ENCODE data around the gene ITGA1. TPM values are rescaled to one million over a fixed set of nuclear protein-coding genes. Genes with fewer than 3 reads are reported as not detected.
"Not testable (repeated sequence)": the region's sequence is repeated elsewhere in the genome, so short reads cannot be mapped to it uniquely, and the experiment has no call there.

The ITGA1 gene
- polyA plus RNA-seq, 6 donors from 2014 or later, result not detected

DNA sequence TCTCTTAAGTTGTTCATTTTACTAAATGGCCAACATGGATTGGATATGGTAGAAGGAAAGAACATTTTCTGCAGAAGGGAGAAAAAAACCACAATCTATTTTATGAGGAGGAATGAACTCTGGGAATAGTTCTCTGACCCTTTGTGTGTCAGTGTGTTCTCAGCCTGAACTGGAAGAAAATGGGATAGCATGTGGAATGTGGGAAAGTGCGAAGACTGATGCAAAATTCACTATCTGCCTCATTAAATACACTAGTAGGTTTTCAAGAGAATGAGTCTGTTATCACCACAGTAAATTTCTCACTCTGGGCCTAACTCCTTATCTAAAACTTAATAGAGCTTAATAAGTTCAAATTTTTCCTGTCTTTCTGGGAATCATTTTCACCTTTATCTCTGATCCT is 22.7 kb downstream of the ITGA1 start:
- Mint-ChIP-seq H3K36me3 (no peaks in the 10 kb centered on the region), H3K4me1 (no peaks in the 10 kb centered on the region), H3K9me3 (no peaks in the 10 kb centered on the region), H3K27me3 (no peaks in the 10 kb centered on the region), H3K27ac (no peak overlapping the region), H3K4me3 (no peak overlapping the region)
- ATAC-seq (ENCODE audit: low read depth in 2 of 2) (no peak), DNase-seq (no peak)

DNA sequence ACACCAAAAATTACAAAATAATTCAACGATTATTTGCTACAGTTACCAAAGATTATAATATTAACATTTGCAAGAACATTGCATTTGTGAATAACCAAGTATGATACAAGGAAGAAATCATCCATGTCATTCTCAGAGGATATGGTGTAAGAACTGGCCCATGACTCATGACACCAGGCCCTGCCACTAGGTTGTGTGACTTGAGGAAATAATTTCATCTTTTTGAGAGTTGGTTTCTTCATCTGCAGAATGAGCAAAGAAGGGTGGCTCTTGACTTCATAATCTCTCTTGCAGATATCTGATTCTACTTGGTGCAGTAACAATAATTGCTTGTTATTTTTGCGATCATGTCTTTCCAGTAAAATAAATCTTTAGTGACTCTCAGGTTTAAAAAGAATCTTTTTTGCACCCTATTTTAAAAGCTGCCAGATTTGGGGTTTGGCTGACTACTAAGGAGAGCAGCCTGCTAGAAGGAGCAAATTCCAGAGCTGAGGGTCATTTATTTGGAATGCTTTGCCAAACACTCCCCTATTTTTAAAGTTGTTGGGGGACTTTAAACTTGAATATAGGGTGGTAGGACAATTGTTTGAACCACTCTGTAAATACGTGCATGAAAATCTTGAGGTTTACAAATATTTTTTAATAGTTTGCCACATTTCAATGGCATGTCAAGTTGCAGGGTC is 23.5 kb downstream of the ITGA1 start:
- no peaks in the 10 kb centered on the region for H3K27me3 Mint-ChIP-seq
- H3K27ac Mint-ChIP-seq, result no peak overlapping the region
- no peaks in the 10 kb centered on the region for H3K36me3 Mint-ChIP-seq
- H3K4me1 Mint-ChIP-seq, result no peaks in the 10 kb centered on the region
- H3K4me3 Mint-ChIP-seq, result no peak overlapping the region
- ATAC-seq (ENCODE audit: low read depth in 2 of 2) (no peak), DNase-seq (no peak)
- H3K9me3 Mint-ChIP-seq, result no peaks in the 10 kb centered on the region

DNA sequence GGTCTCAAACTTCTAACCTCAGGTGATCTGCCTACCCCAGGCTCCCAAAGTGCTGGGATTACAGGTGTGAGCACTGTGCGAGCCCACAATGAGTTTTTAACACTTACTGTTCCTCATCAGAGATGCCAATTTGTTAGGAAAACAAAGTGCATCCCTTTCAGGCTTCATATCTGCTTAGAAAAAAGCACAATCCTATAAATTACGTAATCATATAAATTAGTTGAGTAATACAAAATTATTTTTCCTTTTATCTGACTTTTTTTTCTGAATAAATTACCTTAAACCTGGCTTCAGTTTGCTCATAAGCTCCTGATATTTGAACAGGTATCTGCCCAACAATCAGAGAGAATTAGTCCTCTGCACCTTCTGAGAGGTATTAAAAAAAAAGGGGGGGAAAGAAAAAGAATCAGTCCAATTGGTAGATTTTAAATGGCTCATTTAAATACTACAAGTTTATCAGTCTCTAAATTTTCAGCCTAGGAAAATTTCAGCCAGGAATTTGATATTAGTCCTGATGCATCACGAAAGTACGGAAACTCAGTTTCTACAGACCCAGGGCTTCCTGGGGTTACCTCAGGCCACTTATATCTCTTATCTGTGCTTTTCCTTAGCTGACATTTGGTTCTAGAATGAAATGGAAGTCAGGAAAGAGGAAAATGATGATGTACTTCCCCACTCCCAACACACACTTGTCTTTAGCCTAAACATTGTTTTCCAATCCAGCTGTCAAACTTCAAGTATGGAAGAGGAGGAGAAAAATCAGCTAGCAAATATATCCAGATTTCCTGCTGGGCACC is 26.8 kb downstream of the ITGA1 start:
- Mint-ChIP-seq H3K4me1 (no peaks in the 10 kb centered on the region), H3K27me3 (peaks cover 0 to 9% (median 0%) of the 10 kb centered on the region in 3 donors), H3K9me3 (no peaks in the 10 kb centered on the region), H3K4me3 (no peak overlapping the region), H3K36me3 (no peaks in the 10 kb centered on the region), H3K27ac (no peak overlapping the region)
- DNase-seq (no peak), ATAC-seq (ENCODE audit: low read depth in 2 of 2) (no peak)

DNA sequence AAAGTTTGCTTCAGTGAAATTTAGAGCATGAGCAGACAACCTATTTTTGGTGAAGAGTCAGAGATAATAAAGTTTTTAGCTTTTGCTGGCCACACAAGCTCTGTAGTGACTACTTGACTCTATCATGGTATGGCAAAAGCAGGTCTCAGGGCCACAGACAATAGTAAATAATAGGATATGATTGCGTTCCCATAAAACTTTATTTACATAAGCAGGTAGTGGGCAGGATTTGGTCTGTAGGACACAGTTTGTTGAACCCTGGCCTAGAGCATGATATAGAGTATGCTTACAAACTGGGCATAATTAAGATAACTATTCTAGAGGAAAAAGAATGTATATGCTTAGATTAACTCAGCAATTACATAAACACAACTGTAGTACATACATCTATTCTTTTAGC is 30.1 kb downstream of the ITGA1 start:
- no peak overlapping the region for H3K4me3 Mint-ChIP-seq
- H3K4me1 Mint-ChIP-seq, result no peaks in the 10 kb centered on the region
- H3K27me3 Mint-ChIP-seq, result peaks cover 6 to 9% (median 7%) of the 10 kb centered on the region in 3 donors
- DNase-seq, result no peak
- no peaks in the 10 kb centered on the region for H3K36me3 Mint-ChIP-seq
- H3K27ac Mint-ChIP-seq, result no peak overlapping the region
- no peaks in the 10 kb centered on the region for H3K9me3 Mint-ChIP-seq
- no peak for ATAC-seq (ENCODE audit: low read depth in 2 of 2)

DNA sequence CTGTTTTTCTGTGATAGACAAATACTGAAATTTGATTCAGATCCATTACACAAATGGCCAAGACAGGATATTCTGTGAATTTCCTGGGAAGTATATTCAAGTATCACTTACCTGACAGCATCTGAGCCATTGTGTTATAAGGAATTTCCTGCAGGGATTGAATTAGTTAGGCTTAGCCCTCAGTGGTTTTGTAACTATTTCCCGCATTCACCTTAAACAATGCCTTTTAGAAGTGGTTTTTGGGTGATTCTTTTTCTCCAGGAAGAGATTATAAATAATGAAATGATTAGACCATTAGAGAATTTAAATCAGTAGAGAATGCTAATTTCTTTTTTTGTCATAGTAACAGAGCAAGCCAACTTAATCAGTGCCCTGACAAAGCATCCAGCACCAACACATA is 30.6 kb downstream of the ITGA1 start:
- ATAC-seq (ENCODE audit: low read depth in 2 of 2) (no peak), DNase-seq (no peak)
- Mint-ChIP-seq H3K4me3 (no peak overlapping the region), H3K27ac (no peak overlapping the region), H3K4me1 (no peaks in the 10 kb centered on the region), H3K27me3 (peaks cover 6 to 9% (median 7%) of the 10 kb centered on the region in 3 donors), H3K9me3 (no peaks in the 10 kb centered on the region), H3K36me3 (no peaks in the 10 kb centered on the region)

DNA sequence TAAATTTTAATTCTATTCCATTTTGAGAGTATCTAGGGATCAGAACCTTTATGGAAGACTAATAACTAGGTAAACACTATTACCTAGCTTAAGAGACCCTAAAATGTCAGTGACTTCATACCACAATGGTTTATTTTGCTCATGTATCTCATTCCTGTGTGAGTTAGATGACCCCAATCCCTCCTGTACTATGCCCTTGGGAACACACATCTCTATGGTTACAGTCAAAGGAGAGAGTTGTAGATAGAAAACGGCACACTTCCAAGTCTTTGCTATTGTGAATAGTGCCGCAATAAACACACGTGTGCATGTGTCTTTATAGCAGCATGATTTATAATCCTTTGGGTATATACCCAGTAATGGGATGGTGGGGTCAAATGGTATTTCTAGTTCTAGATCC is 31.1 kb downstream of the ITGA1 start:
- not testable (repeated sequence) for ATAC-seq (ENCODE audit: low read depth in 2 of 2); H3K9me3 Mint-ChIP-seq; H3K27ac Mint-ChIP-seq; H3K4me1 Mint-ChIP-seq; DNase-seq; H3K4me3 Mint-ChIP-seq; H3K27me3 Mint-ChIP-seq; H3K36me3 Mint-ChIP-seq

DNA sequence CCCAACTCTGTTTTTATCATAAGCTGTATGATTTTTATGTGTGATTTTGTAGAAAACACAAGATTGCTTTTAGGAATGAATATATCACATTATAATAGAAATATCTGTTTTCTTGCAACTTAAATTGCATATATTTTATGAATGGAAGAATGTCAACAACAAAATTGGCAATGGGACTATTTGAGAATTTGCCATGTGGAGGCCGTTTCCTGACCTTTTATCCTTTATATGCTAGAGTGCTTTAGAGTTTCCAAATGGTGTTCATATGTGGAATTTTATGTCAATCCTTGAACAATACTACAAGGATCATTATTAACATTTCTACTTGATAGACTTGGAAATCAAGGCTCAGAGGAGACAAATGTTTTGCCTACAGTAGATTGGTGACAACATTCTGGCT is 34.2 kb downstream of the ITGA1 start:
- Mint-ChIP-seq H3K4me3 (no peak overlapping the region), H3K36me3 (no peaks in the 10 kb centered on the region), H3K9me3 (peaks cover 0 to 2% (median 0%) of the 10 kb centered on the region in 7 donors), H3K4me1 (no peaks in the 10 kb centered on the region), H3K27ac (no peak overlapping the region), H3K27me3 (peaks cover 6 to 9% (median 7%) of the 10 kb centered on the region in 3 donors)
- DNase-seq (no peak), ATAC-seq (ENCODE audit: low read depth in 2 of 2) (no peak)

DNA sequence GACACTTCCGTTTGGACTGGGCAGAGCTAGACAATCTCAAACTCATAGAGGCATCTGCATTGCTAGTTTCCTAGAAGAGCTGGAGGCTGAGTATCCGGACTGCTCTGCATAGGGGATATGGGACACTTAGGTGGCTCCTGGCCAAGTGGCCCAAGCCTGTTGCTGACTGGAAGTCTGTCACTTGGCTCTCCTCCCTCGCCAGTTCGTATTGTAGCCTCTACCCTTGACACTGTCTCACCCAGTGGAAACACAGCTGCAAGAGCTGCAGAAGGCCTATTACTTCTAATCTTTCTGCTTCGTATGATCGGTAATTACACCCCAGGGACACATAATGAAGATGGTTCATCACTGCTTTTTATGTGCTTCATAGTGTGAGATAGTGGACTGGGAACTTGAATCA is 34.7 kb downstream of the ITGA1 start:
- DNase-seq (no peak), ATAC-seq (ENCODE audit: low read depth in 2 of 2) (no peak)
- no peak overlapping the region for H3K4me3 Mint-ChIP-seq
- H3K27me3 Mint-ChIP-seq, result peaks cover 6 to 9% (median 7%) of the 10 kb centered on the region in 3 donors
- peaks cover 0 to 5% (median 2%) of the 10 kb centered on the region in 7 donors for H3K9me3 Mint-ChIP-seq
- H3K36me3 Mint-ChIP-seq, result no peaks in the 10 kb centered on the region
- H3K4me1 Mint-ChIP-seq, result no peaks in the 10 kb centered on the region
- H3K27ac Mint-ChIP-seq, result no peak overlapping the region

DNA sequence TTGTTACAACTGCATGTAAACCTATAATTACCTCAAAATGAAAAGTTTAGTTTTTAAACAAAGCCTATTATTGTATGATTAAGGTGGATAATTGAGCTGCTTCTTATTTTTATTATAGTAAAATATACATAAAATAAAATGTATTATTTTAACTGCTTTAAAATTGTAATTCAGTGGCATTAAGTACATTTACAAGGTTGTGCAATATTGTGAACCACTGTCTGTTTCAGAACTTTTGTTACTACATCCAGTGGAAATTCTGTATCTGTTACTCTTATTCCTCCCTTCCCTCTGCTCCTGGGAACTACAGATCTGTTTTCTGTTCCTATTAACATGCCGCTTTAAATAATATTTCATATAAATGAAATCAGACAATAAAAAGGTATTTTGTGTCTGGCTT is 37.1 kb downstream of the ITGA1 start:
- H3K36me3 Mint-ChIP-seq, result no peaks in the 10 kb centered on the region
- H3K27me3 Mint-ChIP-seq, result peaks cover 0 to 11% (median 7%) of the 10 kb centered on the region in 3 donors
- peaks cover 0 to 18% (median 5%) of the 10 kb centered on the region in 7 donors for H3K9me3 Mint-ChIP-seq
- no peaks in the 10 kb centered on the region for H3K4me1 Mint-ChIP-seq
- H3K27ac Mint-ChIP-seq, result no peak overlapping the region
- ATAC-seq (ENCODE audit: low read depth in 2 of 2) (no peak), DNase-seq (no peak)
- H3K4me3 Mint-ChIP-seq, result no peak overlapping the region

DNA sequence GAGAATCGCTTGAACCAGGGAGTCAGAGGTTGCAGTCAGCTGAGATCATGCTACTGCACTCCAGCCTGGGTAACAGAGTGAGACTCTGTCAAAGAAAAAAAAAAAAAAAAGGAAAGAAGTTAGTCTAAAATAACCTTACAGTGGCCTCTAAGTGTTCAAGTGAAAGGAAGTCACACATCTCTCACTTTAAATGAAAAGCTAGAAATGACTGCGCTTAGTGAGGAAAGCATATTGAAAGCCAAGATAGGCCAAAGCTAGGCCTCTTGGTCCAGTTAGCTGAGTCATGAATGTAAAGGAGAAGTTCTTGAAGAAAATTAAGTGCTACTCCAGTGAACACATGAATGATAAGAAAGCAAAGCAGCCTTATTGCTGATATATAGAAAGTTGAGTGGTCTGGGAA is 38.1 kb downstream of the ITGA1 start:
- peaks cover 3 to 11% (median 7%) of the 10 kb centered on the region in 3 donors for H3K27me3 Mint-ChIP-seq
- H3K27ac Mint-ChIP-seq, result no peak overlapping the region
- H3K4me3 Mint-ChIP-seq, result no peak overlapping the region
- ATAC-seq (ENCODE audit: low read depth in 2 of 2) (no peak), DNase-seq (no peak)
- H3K36me3 Mint-ChIP-seq, result no peaks in the 10 kb centered on the region
- H3K4me1 Mint-ChIP-seq, result no peaks in the 10 kb centered on the region
- peaks cover 0 to 18% (median 5%) of the 10 kb centered on the region in 7 donors for H3K9me3 Mint-ChIP-seq

DNA sequence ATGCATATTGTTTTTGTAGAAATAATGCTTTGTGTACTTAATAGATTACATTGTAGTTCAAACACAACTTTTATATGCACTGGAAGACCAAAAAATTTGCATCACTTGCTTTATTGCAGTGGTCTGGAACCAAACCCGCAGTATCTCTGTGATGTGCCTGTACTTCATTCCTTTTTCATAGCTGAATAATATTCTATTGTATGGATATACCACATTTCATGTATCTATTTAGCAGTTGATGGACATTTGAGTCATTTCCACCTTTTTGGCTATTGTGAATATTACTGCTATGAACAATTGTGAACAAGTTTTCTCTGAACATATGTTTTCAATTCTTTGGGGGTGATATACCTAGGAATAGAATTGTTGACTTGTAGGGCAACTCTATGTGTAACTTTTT is 40.1 kb downstream of the ITGA1 start:
- Mint-ChIP-seq H3K36me3 (no peaks in the 10 kb centered on the region), H3K4me1 (no peaks in the 10 kb centered on the region), H3K27ac (no peak overlapping the region), H3K27me3 (peaks cover 0 to 9% (median 5%) of the 10 kb centered on the region in 3 donors), H3K4me3 (no peak overlapping the region), H3K9me3 (peaks cover 0 to 18% (median 5%) of the 10 kb centered on the region in 7 donors)
- ATAC-seq (ENCODE audit: low read depth in 2 of 2) (no peak), DNase-seq (no peak)

GRCh38 chr5:52829664-52830063 is 41.9 kb downstream of the ITGA1 start:
- Mint-ChIP-seq H3K36me3 (no peaks in the 10 kb centered on the region), H3K4me3 (no peak overlapping the region), H3K27ac (no peak overlapping the region), H3K4me1 (peaks cover 0 to 6% (median 0%) of the 10 kb centered on the region in 3 donors), H3K9me3 (peaks cover 0 to 18% (median 5%) of the 10 kb centered on the region in 7 donors), H3K27me3 (peaks cover 8 to 12% (median 9%) of the 10 kb centered on the region in 3 donors)
- ATAC-seq (ENCODE audit: low read depth in 2 of 2) (no peak), DNase-seq (no peak)

- no peaks in the 10 kb centered on the region for H3K36me3 Mint-ChIP-seq
- H3K4me1 Mint-ChIP-seq, result peaks cover 0 to 6% (median 0%) of the 10 kb centered on the region in 3 donors
- no peak overlapping the region for H3K4me3 Mint-ChIP-seq
- peaks cover 9 to 13% (median 9%) of the 10 kb centered on the region in 3 donors for H3K27me3 Mint-ChIP-seq
- peaks cover 0 to 18% (median 5%) of the 10 kb centered on the region in 7 donors for H3K9me3 Mint-ChIP-seq
- DNase-seq (no peak), ATAC-seq (ENCODE audit: low read depth in 2 of 2) (no peak)
- peak overlapping the region in 1 of 6 donors; percentile 44 for H3K27ac Mint-ChIP-seq
Measured at GRCh38 chr5:52830650-52831049, 42.9 kb downstream of the ITGA1 start.

Data from naive B cell (primary cell).